Myocyte (in vitro differentiated cells): ENCODE results near the gene CEP43. TPM values are rescaled to one million over a fixed set of nuclear protein-coding genes. Genes with fewer than 3 reads are reported as not detected.
A peak's percentile ranks its signal among the peaks of the same experiment; 100 is the strongest.

Experiments
- DNase-seq: peaks from one replicate; pipeline ENCODE4 v3.0.0-alpha.2; 2012; ENCODE audit warnings: low read depth
- total RNA-seq: library from RNA; depleted of rRNA; stranded (reverse); fragments of >200 nt; gene quantifications from 2 replicates; pipeline ENCODE4 v1.2.3, GENCODE V29; 2014

Gene CEP43
- total RNA-seq, 1 donor from 2014 or later: 16.3 TPM

GRCh38 chr6:166960609-166960978 is 38.6 kb upstream of the CEP43 start:
- no peak for DNase-seq

GRCh38 chr6:166966268-166966667 is 32.9 kb upstream of the CEP43 start:
- DNase-seq: no peak

- DNase-seq: no peak
Observed at GRCh38 chr6:166969390-166970002, 29.7 kb upstream of the CEP43 start.

DNA sequence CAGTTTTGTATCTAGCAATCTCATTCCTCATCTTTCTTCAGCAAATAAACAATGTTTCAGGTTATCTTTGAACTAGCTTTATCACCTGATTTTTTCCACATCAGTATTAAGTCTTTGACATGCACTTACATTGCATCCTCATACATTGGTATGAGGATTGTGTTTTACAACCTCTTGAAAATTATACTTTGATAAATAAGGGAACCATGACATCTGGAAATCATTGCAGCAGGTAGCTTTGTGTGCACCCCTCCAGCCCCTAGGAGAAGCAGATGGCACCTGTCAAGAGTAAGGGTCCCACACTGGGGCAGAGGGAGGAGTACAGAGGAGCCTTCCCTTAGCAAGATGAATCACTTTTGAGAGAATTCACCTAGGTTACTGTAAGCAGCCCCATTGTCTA is 29.1 kb upstream of the CEP43 start:
- DNase-seq: no peak

GRCh38 chr6:166970776-166971175 is 28.4 kb upstream of the CEP43 start:
- no peak for DNase-seq

DNA sequence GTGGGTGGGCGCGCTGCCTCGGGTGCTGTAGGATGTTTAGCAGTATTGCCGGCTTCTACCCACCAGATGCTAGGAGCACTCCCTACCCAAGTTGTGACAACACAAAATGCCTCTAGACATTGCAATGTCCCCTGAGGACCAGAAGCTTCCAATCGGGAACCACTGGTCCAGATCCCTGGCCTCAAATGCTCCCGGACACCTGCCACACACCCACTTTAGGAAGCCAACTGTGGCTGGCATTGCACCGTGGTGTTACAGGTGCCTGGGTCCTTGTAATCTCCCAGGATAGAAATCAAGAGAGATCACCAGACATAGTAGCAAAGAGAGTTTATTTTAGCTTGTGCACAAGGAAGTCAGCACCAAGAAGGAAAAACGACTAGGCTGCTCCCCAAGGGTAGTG is 27.9 kb upstream of the CEP43 start:
- peak; percentile 62 for DNase-seq

DNA sequence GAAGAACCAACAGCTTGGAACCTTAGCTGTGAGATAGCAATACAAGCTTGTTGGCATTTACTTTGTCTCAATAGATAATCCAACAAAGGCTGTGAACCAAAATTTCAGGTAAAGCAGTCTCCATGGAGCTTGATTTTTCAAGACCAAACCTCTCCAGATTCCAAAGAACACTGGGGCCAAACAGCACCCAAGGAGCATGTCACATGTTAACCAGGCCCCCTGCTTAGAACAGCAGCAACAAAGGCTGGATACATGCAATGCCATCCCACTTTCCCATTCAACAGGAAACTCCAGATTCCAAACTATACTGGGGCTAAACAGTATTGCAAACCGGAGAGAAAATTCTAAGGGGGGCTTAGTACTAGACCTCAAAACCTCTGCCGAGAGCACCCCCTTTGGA is 27.1 kb upstream of the CEP43 start:
- DNase-seq: no peak

DNA sequence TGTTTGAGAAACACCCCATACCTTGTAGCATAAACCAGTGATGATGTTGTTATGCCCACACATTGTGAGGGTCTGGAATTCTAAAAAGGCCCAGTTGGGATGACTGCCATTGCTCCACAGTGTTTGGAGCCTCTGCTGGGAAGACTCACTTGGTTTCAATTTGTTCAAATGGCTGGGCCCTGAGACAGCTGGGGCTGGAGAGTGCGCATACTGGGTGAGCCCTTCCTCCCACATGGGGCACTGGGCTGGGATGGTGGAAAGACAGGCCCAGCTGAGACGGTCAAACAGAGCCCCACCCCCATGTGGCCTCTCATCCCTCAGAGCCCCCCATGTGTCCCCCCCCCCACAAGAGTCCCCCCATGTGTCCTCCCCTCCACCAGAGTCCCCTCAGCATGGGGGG is 22.6 kb upstream of the CEP43 start:
- no peak for DNase-seq

GRCh38 chr6:166977621-166978525 is 21.3 kb upstream of the CEP43 start:
- DNase-seq: no peak

- DNase-seq: no peak
Observed at GRCh38 chr6:166980738-166981137, 18.5 kb upstream of the CEP43 start.

- no peak for DNase-seq
Observed at GRCh38 chr6:166987448-166987847, 11.7 kb upstream of the CEP43 start.

GRCh38 chr6:166987930-166988329 is 11.3 kb upstream of the CEP43 start:
- DNase-seq: no peak

- DNase-seq: no peak
Observed at GRCh38 chr6:166988674-166989201, 10.5 kb upstream of the CEP43 start.

- peak; percentile 51 for DNase-seq
Observed at GRCh38 chr6:166989427-166990032, 9.7 kb upstream of the CEP43 start.

DNA sequence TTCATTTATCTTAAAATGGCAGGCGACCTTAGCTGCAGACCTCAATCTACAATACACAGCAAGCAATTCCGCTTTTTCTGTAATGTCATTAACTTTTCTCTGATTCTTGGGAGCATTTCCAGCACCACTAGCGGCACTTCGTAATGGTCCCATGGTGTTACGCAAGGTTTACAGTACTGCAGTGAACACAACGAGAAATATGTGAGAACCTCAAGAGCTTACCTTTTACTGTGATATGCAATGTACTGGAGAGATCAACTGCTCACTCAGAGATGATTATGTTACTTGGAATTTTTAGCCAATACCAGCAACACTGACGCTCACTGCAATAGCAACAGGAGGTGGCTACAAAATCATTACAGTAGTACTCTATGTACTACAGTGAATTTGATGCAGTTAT is 2.8 kb upstream of the CEP43 start:
- no peak for DNase-seq

GRCh38 chr6:166997348-166997747 is 1.8 kb upstream of the CEP43 start:
- DNase-seq: no peak

DNA sequence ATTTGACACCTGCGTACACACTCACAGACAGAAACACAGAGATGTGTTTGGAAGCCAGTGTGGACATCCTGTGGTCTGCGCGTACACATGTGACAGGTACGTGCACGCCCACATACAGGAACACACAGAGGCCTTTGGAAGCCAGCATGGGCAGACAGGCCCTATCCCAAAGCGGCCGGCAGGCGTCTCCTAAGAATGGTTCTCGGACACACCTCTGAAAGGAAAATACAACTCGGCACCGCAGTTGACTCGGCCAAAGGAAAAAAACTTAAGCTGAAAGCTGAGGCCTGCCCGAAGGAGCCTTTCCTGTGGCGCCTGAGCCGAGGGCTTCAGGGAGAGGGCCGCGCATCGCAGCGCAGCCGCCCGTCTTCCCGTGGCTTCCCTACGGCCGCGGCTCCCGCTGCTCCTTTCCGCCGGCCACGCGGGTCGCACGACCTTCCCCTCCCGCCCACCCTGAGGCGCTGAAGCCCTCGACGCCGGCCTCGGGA is 1.4 kb upstream of the CEP43 start:
- peak; percentile 74 for DNase-seq

DNA sequence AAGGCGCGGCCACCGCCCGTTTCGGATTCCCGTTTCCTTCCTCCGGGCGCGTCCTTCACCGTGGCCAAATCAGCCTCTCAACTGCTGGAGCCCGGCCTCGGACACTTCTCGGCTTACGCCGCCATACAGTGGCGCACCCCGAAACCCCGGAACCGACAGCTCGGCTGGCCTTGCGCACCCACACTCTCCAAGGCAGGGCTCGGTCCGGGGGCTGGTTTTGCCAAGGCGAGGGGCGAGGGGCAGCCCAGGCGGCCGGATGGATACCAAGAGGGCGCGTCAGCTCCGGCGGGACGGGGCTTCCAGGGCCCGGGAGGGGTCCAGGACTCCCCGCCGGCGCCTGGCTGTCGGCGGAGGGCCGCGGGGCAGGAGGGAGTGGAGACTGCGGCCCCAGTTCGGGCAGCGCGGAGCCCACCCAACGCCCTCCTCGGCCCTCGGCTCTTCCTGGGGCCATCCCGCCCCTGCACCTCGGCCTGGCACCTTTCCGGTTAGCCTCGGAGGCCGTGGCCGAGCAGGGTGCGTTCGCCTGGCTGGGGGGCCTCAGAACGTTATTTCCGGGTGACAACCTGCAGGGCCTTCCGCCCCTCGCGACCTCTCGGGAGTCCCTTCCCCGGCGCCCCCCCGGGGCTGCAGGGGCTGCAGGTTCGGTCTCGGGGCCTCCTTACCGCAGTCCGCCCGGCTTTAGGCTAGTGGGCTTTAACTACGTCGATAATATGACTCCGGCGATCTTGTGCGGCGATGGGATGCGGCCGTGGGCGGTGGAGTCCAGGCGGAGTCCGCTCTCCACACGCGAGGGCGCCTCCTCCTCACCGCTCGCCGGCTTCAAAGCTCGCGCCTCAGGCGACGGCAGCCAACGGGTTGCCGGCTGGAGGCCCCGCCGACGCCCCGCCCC is 697 bp upstream of the CEP43 start:
- peak; percentile 18 for DNase-seq

GRCh38 chr6:166999884-167000253 is 672 bp downstream of the CEP43 start:
- no peak for DNase-seq

DNA sequence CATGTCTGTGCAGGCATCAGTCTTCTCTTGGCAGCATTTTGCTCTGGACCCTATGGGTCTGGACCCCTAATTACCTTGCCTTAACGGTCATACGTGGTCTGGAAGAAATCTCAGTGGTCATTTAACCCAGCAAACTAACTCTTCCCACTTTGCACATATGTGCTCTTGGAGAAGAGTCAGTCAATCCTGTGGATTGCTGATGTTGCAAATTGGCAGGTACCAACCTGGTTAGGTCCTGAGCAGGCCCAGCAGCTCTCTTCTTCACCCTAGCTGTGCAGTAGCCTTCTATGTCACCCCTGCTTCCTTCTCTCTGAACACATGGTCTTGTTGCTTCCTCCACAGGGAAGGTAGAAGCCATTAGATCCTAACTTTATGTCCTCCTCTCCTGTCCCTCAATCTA is 1.6 kb downstream of the CEP43 start:
- no peak for DNase-seq
